Adrenal gland (tissue), 12 donors: ENCODE data around the gene LDLR. TPM values are rescaled to one million over a fixed set of nuclear protein-coding genes. Genes with fewer than 3 reads are reported as not detected.

Source experiments
- DNase-seq, 7 donors: peaks; one replicate each; pipeline ENCODE4 v3.0.0-alpha.2; 2019 to 2020
- H3K27ac ChIP-seq, 5 donors: fragments of 200-600 bp; sonication (generic) in 4 of 5; 1 replicate in 3 of 5; 2 replicates in 2 of 5; pipeline versions ENCODE4 v1.5.1 to v1.8.0; 2016 to 2020; ENCODE audit warnings: mild to moderate bottlenecking in 1 of 5
- H3K27me3 ChIP-seq: fragments of 200-600 bp; 2 replicates; pipeline ENCODE4 v1.8.0; 2021
- H3K36me3 ChIP-seq, 2 donors: fragments of 200-600 bp; replicated peaks in 1 of 2; 1 replicate in 1 of 2; 2 replicates in 1 of 2; pipeline versions ENCODE4 v1.5.1 to v1.8.0; 2018 to 2022
- H3K4me1 ChIP-seq, 2 donors: fragments of 200-600 bp; replicated peaks in 1 of 2; 1 replicate in 1 of 2; 2 replicates in 1 of 2; pipeline versions ENCODE4 v1.5.1 to v1.8.0; 2018 to 2021
- H3K4me3 ChIP-seq, 4 donors: fragments of 200-600 bp; sonication (generic) in 3 of 4; one replicate each; pipeline ENCODE4 v1.5.1; 2016 to 2018
- H3K9me3 ChIP-seq, 3 donors: fragments of 200-600 bp; sonication (generic) in 1 of 3; replicated peaks in 1 of 3; 1 replicate in 2 of 3; 2 replicates in 1 of 3; pipeline versions ENCODE4 v1.5.1 to v1.8.0; 2016 to 2021
- POLR2A ChIP-seq, 2 donors: fragments of 450-650 bp; IDR thresholded peaks; one replicate each; pipeline ENCODE4 v1.6.1; 2017; ENCODE audit warnings: antibody characterized with exemption in 2 of 2, mild to moderate bottlenecking in 2 of 2, moderate library complexity in 1 of 2
- WGBS, 4 donors: extraction: QIAGEN DNeasy Blood & Tissue Kit in 2 of 4; methylation state at CpG; one replicate each; pipeline versions ENCODE4 v1.1.5 to v1.1.7; 2013 to 2017; 5-methylcytosine and 5-hydroxymethylcytosine counted together
- intact Hi-C, 2 donors: fragments of 100-400 bp; cut with DNase I; formaldehyde crosslinking; loops; one replicate each; pipeline versions ENCODE4 v1.14.1 to v1.15.0; 2022 to 2023
- polyA plus RNA-seq, 3 donors: library from polyadenylated mRNA; stranded (reverse); fragments of 200-250 nt in 2 of 3; fragments of 350-450 nt in 1 of 3; fragmentation: Illumina TruSeq in 1 of 3; extraction: RNeasy Lipid Tissue Mini Kit (QIAGEN cat#74804) in 1 of 3; gene quantifications; one replicate each; pipeline ENCODE4 v1.2.3, GENCODE V29; 2013 to 2014
- total RNA-seq, 9 donors: library from RNA; depleted of rRNA in 4 of 9; stranded (reverse); fragments of >200 nt in 4 of 9; fragments of 120-200 nt in 1 of 9; fragmentation: NEBNext Ultra II Directional in 1 of 9; extraction: Animal tissue kit (Norgen Biotek cat#: 25700) in 1 of 9; gene quantifications; one replicate each; pipeline versions ENCODE4 v1.1.0 to v1.2.4, GENCODE V29; 2013 to 2023
- TF ChIP-seq, protein P1 (sequence below), 6 experiments: fragments of 450-650 bp in 4 of 6; fragments of 200-600 bp in 2 of 6; sonication (generic) in 1 of 6; IDR thresholded peaks; 1 replicate in 5 of 6; 2 replicates in 1 of 6; pipeline versions ENCODE4 v1.5.1 to v1.8.0; 2016 to 2021; ENCODE audit warnings: antibody characterized with exemption in 6 of 6, mild to moderate bottlenecking in 2 of 6, moderate library complexity in 1 of 6
- donor health status: healthy with polysubstance abuse.
- donor health status: Bipolar disorder and iron deficiency.
- donor health status: DM: yes; HTN: yes; CAD: no.
- donor health status: DM: no; HTN: no; CAD: no.
- donor health status: DM: no; HTN: no; CAD: no.
- donor health status: DM: yes; HTN: yes; CAD: no.

LDLR gene
- total and polyA plus RNA-seq, 12 donors: 35.4 to 2,114 (median 161) TPM

DNA sequence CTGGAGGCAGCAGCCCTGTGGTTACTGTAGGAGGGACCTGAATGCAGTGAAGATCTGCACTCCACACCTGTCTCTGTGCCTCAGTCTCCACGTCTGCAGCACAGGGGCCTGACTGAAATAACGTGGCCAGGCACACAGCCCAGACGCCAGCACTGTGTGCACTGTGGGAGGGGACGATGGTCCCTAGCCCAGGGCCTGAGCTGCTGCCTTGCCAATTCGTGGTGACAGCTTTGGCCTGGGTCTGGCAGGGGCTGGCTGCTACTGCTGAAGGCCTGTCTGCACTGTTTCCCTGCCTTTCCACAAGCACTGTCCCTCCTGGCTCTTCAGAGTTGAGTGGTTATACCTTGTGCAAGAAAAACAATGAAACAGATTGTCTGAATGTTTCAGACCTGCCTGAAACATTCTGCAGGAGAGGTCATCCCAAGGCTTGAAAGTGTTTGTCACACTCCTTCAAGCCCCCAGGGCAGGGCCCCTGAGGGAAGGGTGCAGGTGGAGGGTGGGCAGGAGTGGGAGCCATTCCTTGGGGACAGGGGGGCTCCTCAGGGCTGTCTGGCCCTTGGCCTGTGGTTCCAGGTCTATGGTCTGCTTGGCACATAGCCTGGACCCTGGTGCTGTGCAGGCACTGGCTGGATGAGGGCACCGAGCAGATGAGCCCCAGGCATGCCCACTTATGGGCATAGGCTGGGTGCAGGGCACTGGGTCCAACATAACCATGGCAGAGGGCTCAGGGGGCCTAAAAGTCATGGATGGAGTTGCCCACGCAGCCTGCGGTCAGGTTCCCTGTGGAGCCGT is 38.7 kb upstream of the LDLR start:
- 82 to 90% (median 88%) methylated on average over 4 to 9 of the region's 9 CpGs for WGBS, 4 donors
- Histone ChIP-seq H3K27me3 (no peaks in the 10 kb centered on the region), H3K4me3 (no peak overlapping the region), H3K36me3 (no peaks in the 10 kb centered on the region), H3K4me1 (peaks cover 3 to 11% of the 10 kb centered on the region in 2 donors), H3K9me3 (no peaks in the 10 kb centered on the region), H3K27ac (no peak overlapping the region)
- intact Hi-C loops: no loop called here
- no peak for DNase-seq
- TF ChIP-seq, protein P1, sequence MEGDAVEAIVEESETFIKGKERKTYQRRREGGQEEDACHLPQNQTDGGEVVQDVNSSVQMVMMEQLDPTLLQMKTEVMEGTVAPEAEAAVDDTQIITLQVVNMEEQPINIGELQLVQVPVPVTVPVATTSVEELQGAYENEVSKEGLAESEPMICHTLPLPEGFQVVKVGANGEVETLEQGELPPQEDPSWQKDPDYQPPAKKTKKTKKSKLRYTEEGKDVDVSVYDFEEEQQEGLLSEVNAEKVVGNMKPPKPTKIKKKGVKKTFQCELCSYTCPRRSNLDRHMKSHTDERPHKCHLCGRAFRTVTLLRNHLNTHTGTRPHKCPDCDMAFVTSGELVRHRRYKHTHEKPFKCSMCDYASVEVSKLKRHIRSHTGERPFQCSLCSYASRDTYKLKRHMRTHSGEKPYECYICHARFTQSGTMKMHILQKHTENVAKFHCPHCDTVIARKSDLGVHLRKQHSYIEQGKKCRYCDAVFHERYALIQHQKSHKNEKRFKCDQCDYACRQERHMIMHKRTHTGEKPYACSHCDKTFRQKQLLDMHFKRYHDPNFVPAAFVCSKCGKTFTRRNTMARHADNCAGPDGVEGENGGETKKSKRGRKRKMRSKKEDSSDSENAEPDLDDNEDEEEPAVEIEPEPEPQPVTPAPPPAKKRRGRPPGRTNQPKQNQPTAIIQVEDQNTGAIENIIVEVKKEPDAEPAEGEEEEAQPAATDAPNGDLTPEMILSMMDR (IDR thresholded peaks at IDR 0.05): no peak
- TF ChIP-seq POLR2A (IDR thresholded peaks at IDR 0.05): no peak

GRCh38 chr19:11053817-11054195 is 35.5 kb upstream of the LDLR start:
- no peak overlapping the region for H3K4me3 ChIP-seq
- peaks cover 3 to 8% of the 10 kb centered on the region in 2 donors for H3K4me1 ChIP-seq
- TF ChIP-seq POLR2A (IDR thresholded peaks at IDR 0.05): no peak
- TF ChIP-seq, protein P1 (IDR thresholded peaks at IDR 0.05): no peak
- intact Hi-C loops: no loop called here
- peaks cover 0 to 6% of the 10 kb centered on the region in 2 donors for H3K36me3 ChIP-seq
- WGBS, 4 donors: 78 to 89% (median 85%) methylated on average over 3 to 4 of the region's 4 CpGs
- no peak overlapping the region for H3K27ac ChIP-seq
- DNase-seq: no peak
- no peaks in the 10 kb centered on the region for H3K27me3 ChIP-seq
- no peaks in the 10 kb centered on the region for H3K9me3 ChIP-seq

DNA sequence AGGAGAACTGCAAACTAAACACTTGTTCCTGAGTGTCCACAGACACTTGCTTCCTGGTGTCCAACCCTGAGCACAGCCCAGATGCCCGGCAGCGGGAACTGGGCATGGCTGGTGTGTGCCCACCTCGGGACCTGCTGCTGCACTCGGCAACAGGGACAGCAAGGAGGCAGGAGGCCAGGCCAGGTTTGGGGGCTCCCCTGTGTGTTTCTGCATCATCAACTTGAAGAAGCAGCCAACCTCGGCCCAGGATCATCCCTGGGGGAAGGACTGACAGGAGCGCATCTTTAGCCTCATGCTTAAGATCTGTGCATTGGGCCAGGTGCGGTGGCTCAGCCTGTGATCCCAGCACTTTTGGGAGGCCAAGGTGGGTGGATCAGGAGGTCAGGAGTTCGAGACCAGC is 35.1 kb upstream of the LDLR start:
- no peak overlapping the region for H3K27ac ChIP-seq
- peaks cover 0 to 6% of the 10 kb centered on the region in 2 donors for H3K36me3 ChIP-seq
- DNase-seq: no peak
- WGBS, 4 donors: 96 to 98% (median 97%) methylated on average over 5 to 8 of the region's 8 CpGs
- TF ChIP-seq POLR2A (IDR thresholded peaks at IDR 0.05): no peak
- TF ChIP-seq, protein P1 (IDR thresholded peaks at IDR 0.05): no peak
- peaks cover 3 to 4% of the 10 kb centered on the region in 2 donors for H3K4me1 ChIP-seq
- no peak overlapping the region for H3K4me3 ChIP-seq
- intact Hi-C loops: no loop called here
- H3K27me3 ChIP-seq: no peaks in the 10 kb centered on the region
- H3K9me3 ChIP-seq: no peaks in the 10 kb centered on the region

DNA sequence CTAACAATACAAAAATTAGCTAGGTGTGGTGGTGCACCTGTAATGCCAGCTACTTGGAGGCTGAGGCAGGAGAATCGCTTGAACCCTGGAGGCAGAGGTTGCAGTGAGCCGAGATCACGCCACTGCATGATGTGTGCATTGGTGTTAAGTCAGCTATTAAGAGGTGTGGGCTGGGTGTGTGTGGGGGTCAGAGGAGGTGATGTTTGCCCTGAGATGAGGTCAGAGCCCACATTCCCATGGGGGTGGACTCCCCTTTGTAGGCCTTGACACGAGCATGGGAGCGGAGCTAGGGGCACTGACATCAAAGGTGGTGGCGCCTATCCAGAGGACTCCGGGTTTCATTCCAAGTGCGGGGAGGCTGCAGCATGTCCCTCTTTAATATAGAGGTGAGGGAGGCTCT is 34.6 kb upstream of the LDLR start:
- H3K27me3 ChIP-seq: no peaks in the 10 kb centered on the region
- intact Hi-C loops: no loop called here
- WGBS, 4 donors: 70 to 90% (median 75%) methylated on average over 3 to 8 of the region's 8 CpGs
- H3K4me1 ChIP-seq: no peaks in the 10 kb centered on the region
- H3K4me3 ChIP-seq: no peak overlapping the region
- TF ChIP-seq POLR2A (IDR thresholded peaks at IDR 0.05): no peak
- TF ChIP-seq, protein P1 (IDR thresholded peaks at IDR 0.05): no peak
- peaks cover 0 to 7% of the 10 kb centered on the region in 2 donors for H3K36me3 ChIP-seq
- no peaks in the 10 kb centered on the region for H3K9me3 ChIP-seq
- no peak overlapping the region for H3K27ac ChIP-seq
- DNase-seq: no peak
